Measurements from ENCODE around the gene MRPL39.

- peak; percentile 70 to 94 (median 89) for TF ChIP-seq CTCF (IDR thresholded peaks at IDR 0.05)
- TF ChIP-seq POLR2AphosphoS5 (IDR thresholded peaks at IDR 0.05): peak in 1 of 4 donors; percentile 16
- no peak for TF ChIP-seq POLR2A (IDR thresholded peaks at IDR 0.05)
- no peak for TF ChIP-seq EP300 (IDR thresholded peaks at IDR 0.05)
Observed at GRCh38 chr21:25608044-25608737, 910 bp upstream of the MRPL39 start.

Measured in sigmoid colon (tissue), 4 donors.